HG03045 (cell line): ENCODE results near the gene SLC35B1.
"Not testable (repeated sequence)": the region's sequence is repeated elsewhere in the genome, so short reads cannot be mapped to it uniquely, and the experiment has no call there.

Experiments used
- ATAC-seq: cut with Tn5 transposase; IDR thresholded peaks from one replicate; pipeline ENCODE4 v1.9.1; 2021; ENCODE audit warnings: mild to moderate bottlenecking, moderate library complexity; ENCODE audit not compliant: unreplicated experiment

Gene SLC35B1

GRCh38 chr17:49734515-49735490 is 27.0 kb upstream of the SLC35B1 start:
- no peak for ATAC-seq

- ATAC-seq, result no peak
Observed at GRCh38 chr17:49731435-49731831, 23.7 kb upstream of the SLC35B1 start.

- ATAC-seq, result no peak
Observed at GRCh38 chr17:49730785-49731434, 23.1 kb upstream of the SLC35B1 start.

- ATAC-seq, result no peak
Observed at GRCh38 chr17:49730078-49730784, 22.5 kb upstream of the SLC35B1 start.

GRCh38 chr17:49729069-49729468 is 21.3 kb upstream of the SLC35B1 start:
- ATAC-seq, result no peak

GRCh38 chr17:49728425-49728824 is 20.7 kb upstream of the SLC35B1 start:
- no peak for ATAC-seq

GRCh38 chr17:49727380-49727779 is 19.6 kb upstream of the SLC35B1 start:
- no peak for ATAC-seq

GRCh38 chr17:49725452-49726130 is 17.8 kb upstream of the SLC35B1 start:
- ATAC-seq, result no peak

- ATAC-seq, result not testable (repeated sequence)
Observed at GRCh38 chr17:49724552-49724951, 16.8 kb upstream of the SLC35B1 start.

GRCh38 chr17:49723423-49723822 is 15.7 kb upstream of the SLC35B1 start:
- ATAC-seq, result no peak

- no peak for ATAC-seq
Observed at GRCh38 chr17:49722066-49722465, 14.3 kb upstream of the SLC35B1 start.

GRCh38 chr17:49717371-49717861 is 9.7 kb upstream of the SLC35B1 start:
- no peak for ATAC-seq

GRCh38 chr17:49716668-49717364 is 9.1 kb upstream of the SLC35B1 start:
- no peak for ATAC-seq

GRCh38 chr17:49715717-49716279 is 8.0 kb upstream of the SLC35B1 start:
- ATAC-seq, result no peak

- no peak for ATAC-seq
Observed at GRCh38 chr17:49715216-49715615, 7.5 kb upstream of the SLC35B1 start.

GRCh38 chr17:49708515-49709183 is 885 bp upstream of the SLC35B1 start:
- ATAC-seq, result no peak

- ATAC-seq, result no peak
Observed at GRCh38 chr17:49707246-49707607, 537 bp downstream of the SLC35B1 start.

- ATAC-seq, result no peak
Observed at GRCh38 chr17:49705254-49705653, 2.5 kb downstream of the SLC35B1 start.

GRCh38 chr17:49703557-49704277 is 4.0 kb downstream of the SLC35B1 start:
- no peak for ATAC-seq
